ENCODE results near the gene INAFM1.

Gene INAFM1

GRCh38 chr19:47274071-47274890, at the start of gene INAFM1:
Gene INAFM1, plus strand, starts transcription at chr19:47274885. Its CDS starts 35 bp downstream, at chr19:47274920.
- peak; percentile 99 for DNase-seq (ENCODE audit: low read depth in 2 of 2)

GRCh38 chr19:47225746-47226425, 48.8 kb upstream of the INAFM1 start:
- DNase-seq (ENCODE audit: low read depth in 2 of 2) = peak; percentile 70 to 75

GRCh38 chr19:47226426-47227351, 48.0 kb upstream of the INAFM1 start:
- no peak for DNase-seq (ENCODE audit: low read depth in 2 of 2)

GRCh38 chr19:47227352-47228167, 47.1 kb upstream of the INAFM1 start:
- DNase-seq (ENCODE audit: low read depth in 2 of 2) = no peak

GRCh38 chr19:47228168-47228936, 46.3 kb upstream of the INAFM1 start:
- DNase-seq (ENCODE audit: low read depth in 2 of 2) = no peak

- no peak for DNase-seq (ENCODE audit: low read depth in 2 of 2)
These were observed 45.6 kb upstream of the INAFM1 start for GRCh38 chr19:47228937-47229675.

GRCh38 chr19:47229676-47230053, 45.0 kb upstream of the INAFM1 start:
- DNase-seq (ENCODE audit: low read depth in 2 of 2) = no peak

- peak in 1 of 2 donors; percentile 62 for DNase-seq (ENCODE audit: low read depth in 2 of 2)
These were observed 44.4 kb upstream of the INAFM1 start for GRCh38 chr19:47230054-47230920.

GRCh38 chr19:47230921-47231214, 43.8 kb upstream of the INAFM1 start, which contains the start of gene BBC3:
Gene BBC3, minus strand, starts transcription at chr19:47231199. Its CDS starts 2,768 bp downstream, at chr19:47228431.
- DNase-seq (ENCODE audit: low read depth in 2 of 2) = no peak

GRCh38 chr19:47231215-47232054, 43.2 kb upstream of the INAFM1 start:
- peak; percentile 86 to 87 for DNase-seq (ENCODE audit: low read depth in 2 of 2)

GRCh38 chr19:47232422-47233211, 42.1 kb upstream of the INAFM1 start:
- DNase-seq (ENCODE audit: low read depth in 2 of 2) = no peak

- DNase-seq (ENCODE audit: low read depth in 2 of 2) = no peak
These were observed 38.5 kb upstream of the INAFM1 start for GRCh38 chr19:47236072-47236675.

GRCh38 chr19:47239152-47239551, 35.5 kb upstream of the INAFM1 start:
- DNase-seq (ENCODE audit: low read depth in 2 of 2) = no peak

GRCh38 chr19:47239610-47240296, 34.9 kb upstream of the INAFM1 start:
- no peak for DNase-seq (ENCODE audit: low read depth in 2 of 2)

- no peak for DNase-seq (ENCODE audit: low read depth in 2 of 2)
These were observed 34.1 kb upstream of the INAFM1 start for GRCh38 chr19:47240556-47240955.

Data from activated CD8-positive, alpha-beta memory T cell treated with anti-CD3 and anti-CD28 coated beads for 4 hours (primary cell).